ENCODE measurements around the gene PITPNM1.

PITPNM1 gene

GRCh38 chr11:67502328-67502979 is 2.7 kb downstream of the PITPNM1 start:
- no peak for DNase-seq

GRCh38 chr11:67501854-67502253 is 3.3 kb downstream of the PITPNM1 start:
- DNase-seq = no peak

GRCh38 chr11:67500831-67501715 is 4.1 kb downstream of the PITPNM1 start:
- no peak for DNase-seq

- no peak for DNase-seq
Measured at GRCh38 chr11:67500484-67500821, 4.7 kb downstream of the PITPNM1 start.

- DNase-seq = no peak
Measured at GRCh38 chr11:67499808-67500483, 5.2 kb downstream of the PITPNM1 start.

DNA sequence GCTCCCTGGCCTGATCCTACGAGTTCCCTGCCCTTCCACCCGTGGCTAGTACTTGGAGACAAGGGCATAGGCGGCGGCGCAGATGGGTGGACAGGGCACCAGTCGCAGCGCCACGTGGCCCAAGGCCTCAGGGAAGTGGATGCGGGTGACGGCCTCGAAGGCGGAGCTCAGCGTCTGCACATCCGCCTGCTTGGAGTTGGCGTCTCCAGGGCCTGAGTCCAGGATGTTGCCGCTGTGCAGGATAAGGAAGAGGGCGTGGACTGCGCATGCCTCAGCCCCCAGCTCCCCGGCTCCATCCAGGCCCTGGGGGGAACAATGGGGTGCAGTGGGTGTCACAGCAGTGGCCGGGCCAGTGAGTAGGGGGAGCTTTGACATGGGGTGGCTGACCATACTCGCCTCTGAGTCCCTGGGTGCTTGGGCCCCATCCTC is 6.6 kb downstream of the PITPNM1 start:
- no peak for DNase-seq

GRCh38 chr11:67497656-67498291 is 7.4 kb downstream of the PITPNM1 start:
- DNase-seq = no peak

GRCh38 chr11:67496113-67496512 is 9.1 kb downstream of the PITPNM1 start:
- no peak for DNase-seq

DNA sequence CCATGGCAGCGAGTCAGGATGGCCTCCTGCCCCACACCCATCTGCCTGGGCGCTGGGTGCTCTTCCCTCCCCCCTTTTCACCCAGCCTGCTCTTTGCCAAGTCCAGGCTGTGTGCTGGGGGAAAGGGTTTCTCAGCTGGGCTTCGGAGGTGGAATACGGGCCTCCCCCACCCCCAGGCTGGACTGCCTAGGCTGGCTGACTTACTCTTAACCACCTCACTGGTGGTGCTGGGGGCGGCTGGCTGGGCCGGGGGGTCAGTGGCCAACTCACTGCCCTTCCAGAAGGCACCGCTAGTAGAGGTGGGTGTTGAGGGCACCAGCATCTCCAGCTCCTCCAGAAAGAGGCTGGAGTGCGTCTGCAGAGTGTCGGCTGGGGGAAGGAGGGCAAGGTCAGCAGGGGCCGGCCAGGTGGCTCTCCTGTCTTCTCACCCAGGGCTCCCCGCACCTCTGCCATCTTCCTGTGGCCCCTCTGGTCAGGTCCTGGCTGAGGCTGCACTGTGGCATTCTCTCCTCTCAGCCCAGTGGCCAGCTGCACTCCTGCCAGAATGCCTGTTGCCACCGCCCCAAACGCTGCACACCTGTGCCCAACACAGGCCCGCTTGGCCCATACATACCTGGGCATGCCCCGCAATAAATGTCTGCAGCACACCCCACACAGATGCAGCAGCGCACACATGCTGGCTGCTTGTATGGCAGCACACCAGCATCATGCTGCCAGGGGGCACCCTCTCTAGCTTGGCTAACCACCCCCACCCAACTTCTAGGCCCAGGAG is 9.7 kb downstream of the PITPNM1 start:
- no peak for DNase-seq

DNA sequence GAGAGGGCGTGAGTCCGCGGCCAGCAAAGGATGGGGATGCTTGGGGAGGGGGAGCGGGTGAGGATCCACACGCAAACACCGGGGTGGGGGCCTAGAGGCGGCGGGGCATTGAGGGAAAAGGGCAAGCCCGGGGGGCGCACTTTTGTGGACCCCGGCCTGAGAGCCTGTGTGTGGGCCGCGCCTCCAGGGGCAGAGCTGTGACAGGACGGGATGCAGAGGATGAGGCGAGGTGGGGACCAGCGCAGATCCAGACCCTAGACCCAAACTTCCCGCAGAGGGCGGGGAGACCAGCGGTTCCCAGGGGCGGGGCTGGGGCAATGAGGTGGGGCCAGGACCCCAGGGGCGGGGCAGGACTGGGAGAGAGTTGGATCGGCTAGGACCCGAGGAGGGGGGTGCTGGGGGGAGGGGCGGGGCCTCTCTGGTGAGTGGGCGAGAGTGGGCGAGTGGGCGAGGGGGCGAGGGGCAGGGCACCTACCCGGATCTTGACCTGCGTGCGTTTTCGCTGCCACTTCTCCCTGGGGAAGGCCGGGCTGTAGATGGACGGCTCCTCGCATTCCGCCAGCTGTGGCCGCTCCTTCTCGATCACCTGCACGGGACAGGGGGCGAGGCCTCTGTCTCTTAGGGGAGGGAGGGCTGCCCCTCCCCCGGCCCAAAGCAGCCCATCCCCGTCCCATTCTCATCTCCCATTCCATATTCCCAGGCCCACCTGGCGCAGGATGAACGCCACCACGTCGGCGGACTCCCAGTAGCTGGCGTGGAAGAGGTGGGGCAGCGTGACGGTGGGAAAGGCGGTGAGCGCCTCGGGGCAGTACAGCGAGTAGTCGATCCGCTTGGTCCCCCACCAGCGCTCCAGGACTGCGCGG is 10.6 kb downstream of the PITPNM1 start:
- no peak for DNase-seq

GRCh38 chr11:67493548-67494370 is 11.4 kb downstream of the PITPNM1 start:
- no peak for DNase-seq

GRCh38 chr11:67492801-67493547 is 12.2 kb downstream of the PITPNM1 start:
- DNase-seq = no peak

DNA sequence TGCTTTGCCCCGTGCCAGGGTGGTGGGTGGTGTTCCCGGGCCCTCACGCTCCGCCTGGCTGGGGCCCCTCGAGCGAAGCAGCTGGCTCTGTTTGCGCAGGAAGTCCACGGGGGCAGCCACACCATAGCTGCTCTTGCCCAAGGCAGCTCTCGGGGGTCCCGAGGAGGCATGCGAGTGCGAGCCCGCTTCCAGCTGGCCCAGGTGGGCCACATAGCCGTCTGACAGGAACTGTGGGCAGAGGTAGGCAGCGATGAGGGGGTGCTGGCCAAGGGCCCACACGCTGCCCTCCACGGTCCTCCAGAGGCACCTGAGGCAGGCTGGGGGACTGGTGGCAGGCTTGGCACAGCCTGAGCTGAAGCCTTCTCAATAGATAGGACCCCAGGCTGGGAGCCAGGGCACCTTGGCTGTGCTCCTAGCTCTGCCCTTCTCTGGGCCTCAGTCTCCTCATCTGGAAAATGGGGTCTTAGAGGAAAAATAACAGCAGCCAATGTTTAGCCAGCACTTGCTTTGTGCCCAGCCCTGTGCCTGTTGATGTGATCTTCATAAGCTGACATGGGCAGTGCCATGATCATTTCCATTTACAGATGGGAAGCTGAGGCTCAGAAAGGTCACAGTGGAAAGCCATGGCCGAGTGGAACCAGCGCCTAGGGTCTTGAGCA is 13.0 kb downstream of the PITPNM1 start:
- no peak for DNase-seq

- no peak for DNase-seq
Measured at GRCh38 chr11:67491276-67492068, 13.7 kb downstream of the PITPNM1 start.

DNA sequence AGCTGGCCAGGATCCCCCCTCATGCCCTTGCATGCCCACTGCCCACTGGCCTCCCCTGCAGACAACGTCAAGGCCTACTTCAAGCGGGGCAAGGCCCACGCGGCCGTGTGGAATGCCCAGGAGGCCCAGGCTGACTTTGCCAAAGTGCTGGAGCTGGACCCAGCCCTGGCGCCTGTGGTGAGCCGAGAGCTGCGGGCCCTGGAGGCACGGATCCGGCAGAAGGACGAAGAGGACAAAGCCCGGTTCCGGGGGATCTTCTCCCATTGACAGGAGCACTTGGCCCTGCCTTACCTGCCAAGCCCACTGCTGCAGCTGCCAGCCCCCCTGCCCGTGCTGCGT is 14.5 kb downstream of the PITPNM1 start:
- DNase-seq = no peak

GRCh38 chr11:67489885-67490726 is 15.1 kb downstream of the PITPNM1 start:
- no peak for DNase-seq

- DNase-seq = no peak
Measured at GRCh38 chr11:67489203-67489884, 15.8 kb downstream of the PITPNM1 start.
